ENCODE data around the gene ATP8A1.

ATP8A1 gene

DNA sequence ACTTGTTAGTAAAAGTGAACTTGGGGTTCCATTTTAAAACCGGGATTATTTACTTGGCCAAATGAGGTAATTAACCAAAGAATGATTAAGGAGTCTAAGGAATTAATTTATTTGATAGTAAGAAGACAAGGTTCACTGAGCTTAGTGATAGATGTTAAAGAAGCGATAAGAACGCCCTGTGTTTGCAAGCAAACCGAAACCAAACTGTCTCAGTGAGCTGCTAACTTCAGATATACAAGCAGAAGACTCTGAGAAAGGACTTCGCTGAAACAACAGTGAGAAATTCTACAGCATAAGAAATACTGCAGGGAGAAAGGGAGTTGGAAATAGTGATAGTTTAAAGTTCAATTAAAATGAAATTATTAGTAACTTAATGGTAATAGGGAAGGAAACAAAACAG is 297.2 kb downstream of the ATP8A1 start:
- DNase-seq = no peak
